ENCODE results near the gene BMF. TPM values are rescaled to one million over a fixed set of nuclear protein-coding genes. Genes with fewer than 3 reads are reported as not detected.
"Not testable (repeated sequence)": the region's sequence is repeated elsewhere in the genome, so short reads cannot be mapped to it uniquely, and the experiment has no call there.

BMF gene
- polyA plus RNA-seq, 3 donors = 5.6 to 59.6 (median 6.5) TPM

DNA sequence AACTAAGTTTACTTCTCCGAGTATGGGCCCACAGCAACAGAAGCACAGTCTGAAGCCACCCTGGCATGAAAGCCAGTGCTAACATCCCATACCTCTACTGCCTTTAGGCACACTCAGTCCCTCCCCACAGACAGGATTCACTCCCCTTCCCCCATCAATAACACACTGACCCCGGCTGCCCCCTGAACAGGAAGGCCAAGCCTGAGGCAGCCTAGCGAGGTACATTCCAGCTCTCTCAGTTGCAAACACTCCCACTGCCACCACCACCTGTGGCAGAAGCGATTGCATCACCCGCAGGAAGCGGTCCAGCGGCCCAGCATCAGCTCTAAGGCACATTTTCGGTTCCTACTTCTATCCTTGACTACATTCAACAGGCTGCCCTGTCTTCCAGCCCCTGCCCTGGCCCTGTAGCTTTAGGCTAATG, 7.0 kb upstream of the BMF start:
- TF ChIP-seq, protein P1, sequence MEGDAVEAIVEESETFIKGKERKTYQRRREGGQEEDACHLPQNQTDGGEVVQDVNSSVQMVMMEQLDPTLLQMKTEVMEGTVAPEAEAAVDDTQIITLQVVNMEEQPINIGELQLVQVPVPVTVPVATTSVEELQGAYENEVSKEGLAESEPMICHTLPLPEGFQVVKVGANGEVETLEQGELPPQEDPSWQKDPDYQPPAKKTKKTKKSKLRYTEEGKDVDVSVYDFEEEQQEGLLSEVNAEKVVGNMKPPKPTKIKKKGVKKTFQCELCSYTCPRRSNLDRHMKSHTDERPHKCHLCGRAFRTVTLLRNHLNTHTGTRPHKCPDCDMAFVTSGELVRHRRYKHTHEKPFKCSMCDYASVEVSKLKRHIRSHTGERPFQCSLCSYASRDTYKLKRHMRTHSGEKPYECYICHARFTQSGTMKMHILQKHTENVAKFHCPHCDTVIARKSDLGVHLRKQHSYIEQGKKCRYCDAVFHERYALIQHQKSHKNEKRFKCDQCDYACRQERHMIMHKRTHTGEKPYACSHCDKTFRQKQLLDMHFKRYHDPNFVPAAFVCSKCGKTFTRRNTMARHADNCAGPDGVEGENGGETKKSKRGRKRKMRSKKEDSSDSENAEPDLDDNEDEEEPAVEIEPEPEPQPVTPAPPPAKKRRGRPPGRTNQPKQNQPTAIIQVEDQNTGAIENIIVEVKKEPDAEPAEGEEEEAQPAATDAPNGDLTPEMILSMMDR (IDR thresholded peaks at IDR 0.05) = no peak
- DNase-seq = peak; percentile 66 to 85 (median 84)
- H3K79me2 ChIP-seq (ENCODE audit: insufficient read depth, low read length) = no peaks in the 10 kb centered on the region
- H3K27me3 Mint-ChIP-seq (ENCODE audit: low read depth in 3 of 3) = peaks cover 0 to 1% (median 0%) of the 10 kb centered on the region in 3 donors
- peaks cover 10% of the 10 kb centered on the region for H3K4me1 Mint-ChIP-seq
- no peak overlapping the region for H2AFZ ChIP-seq (ENCODE audit: insufficient read depth, low read depth, low read length, poor library complexity, severe bottlenecking)
- no peaks in the 10 kb centered on the region for H3K9me3 ChIP-seq (replicated peaks in 1 of 2; ENCODE audit: control insufficient read depth in 1 of 2, insufficient read depth in 1 of 2, low read length in 2 of 2)
- H3K9ac ChIP-seq (ENCODE audit: insufficient read depth, low read length, poor library complexity, severe bottlenecking) = no peak overlapping the region
- no peak overlapping the region for H3K4me3 ChIP-seq (replicated peaks in 1 of 3; ENCODE audit: low read depth in 2 of 3, low read length in 3 of 3)
- H3K27ac ChIP-seq (ENCODE audit: low read depth in 1 of 2, low read length in 2 of 2) = no peak overlapping the region
- WGBS (ENCODE audit: insufficient coverage) = 0% methylated on average over 5 of the region's 8 CpGs
- H3K36me3 ChIP-seq (replicated peaks in 1 of 2; ENCODE audit: control insufficient read depth in 1 of 2, insufficient read depth in 2 of 2, low read length in 2 of 2) = no peaks in the 10 kb centered on the region
- intact Hi-C loops (cut with micrococcal nuclease) = no loop called here
- H3K4me1 ChIP-seq (ENCODE audit: control insufficient read depth in 1 of 2, insufficient read depth in 2 of 2, low read length in 2 of 2) = peaks cover 10% of the 10 kb centered on the region in 2 donors
- H4K20me1 ChIP-seq (ENCODE audit: insufficient read depth, low read length) = no peaks in the 10 kb centered on the region
- no peak overlapping the region for H3K4me3 Mint-ChIP-seq
- peaks cover 0 to 2% (median 0%) of the 10 kb centered on the region in 7 donors for H3K9me3 Mint-ChIP-seq
- H3K36me3 Mint-ChIP-seq = no peaks in the 10 kb centered on the region
- no peak overlapping the region for H3K4me2 ChIP-seq (replicated peaks; ENCODE audit: extremely low read depth, low read length, poor library complexity, severe bottlenecking)
- peak overlapping the region in 5 of 7 donors; percentile 21 to 86 (median 58) for H3K27ac Mint-ChIP-seq
- no peaks in the 10 kb centered on the region for H3K27me3 ChIP-seq (ENCODE audit: control insufficient read depth in 2 of 2, insufficient read depth in 2 of 2, low read length in 2 of 2)

DNA sequence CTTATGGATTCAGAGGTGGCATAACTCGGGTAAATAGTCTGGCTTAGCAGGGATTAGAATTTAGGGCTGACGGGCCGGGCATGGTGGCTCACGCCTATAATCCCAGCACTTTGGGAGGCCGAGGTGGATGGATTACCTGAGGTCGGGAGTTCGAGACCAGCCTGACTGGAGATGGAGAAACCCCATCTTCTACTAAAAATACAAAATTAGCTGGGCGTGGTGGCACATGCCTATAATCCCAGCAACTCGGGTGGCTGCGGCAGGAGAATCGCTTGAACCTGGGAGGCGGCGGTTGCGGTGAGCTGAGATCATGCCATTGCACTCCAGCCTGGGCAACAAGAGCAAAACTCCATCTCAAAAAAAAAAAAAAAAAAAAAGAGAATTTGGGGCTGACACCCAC, 6.4 kb upstream of the BMF start:
- H3K9me3 ChIP-seq (replicated peaks in 1 of 2; ENCODE audit: control insufficient read depth in 1 of 2, insufficient read depth in 1 of 2, low read length in 2 of 2); H3K9ac ChIP-seq (ENCODE audit: insufficient read depth, low read length, poor library complexity, severe bottlenecking); intact Hi-C loops (cut with micrococcal nuclease); H3K4me3 ChIP-seq (replicated peaks in 1 of 3; ENCODE audit: low read depth in 2 of 3, low read length in 3 of 3); H2AFZ ChIP-seq (ENCODE audit: insufficient read depth, low read depth, low read length, poor library complexity, severe bottlenecking); H3K27me3 ChIP-seq (ENCODE audit: control insufficient read depth in 2 of 2, insufficient read depth in 2 of 2, low read length in 2 of 2); H3K36me3 ChIP-seq (replicated peaks in 1 of 2; ENCODE audit: control insufficient read depth in 1 of 2, insufficient read depth in 2 of 2, low read length in 2 of 2); H3K4me1 Mint-ChIP-seq; H3K4me2 ChIP-seq (replicated peaks; ENCODE audit: extremely low read depth, low read length, poor library complexity, severe bottlenecking); H3K9me3 Mint-ChIP-seq; H3K36me3 Mint-ChIP-seq; H3K27ac Mint-ChIP-seq; H3K4me3 Mint-ChIP-seq; H3K27ac ChIP-seq (ENCODE audit: low read depth in 1 of 2, low read length in 2 of 2); H3K27me3 Mint-ChIP-seq (ENCODE audit: low read depth in 3 of 3); H3K4me1 ChIP-seq (ENCODE audit: control insufficient read depth in 1 of 2, insufficient read depth in 2 of 2, low read length in 2 of 2); H4K20me1 ChIP-seq (ENCODE audit: insufficient read depth, low read length); H3K79me2 ChIP-seq (ENCODE audit: insufficient read depth, low read length); DNase-seq: not testable (repeated sequence)
- 95% methylated on average over 11 of the region's 14 CpGs for WGBS (ENCODE audit: insufficient coverage)

Data from CD14-positive monocyte (primary cell).